NCI-H2196 (cell line): Measurements from ENCODE around the gene TUBGCP5.
"Not testable (repeated sequence)": the region's sequence is repeated elsewhere in the genome, so short reads cannot be mapped to it uniquely, and the experiment has no call there.

ENCODE experiments used
- DNase-seq: peaks from one replicate; lab custom pipeline; 2025; ENCODE audit not compliant: unreplicated experiment; lab: John Stamatoyannopoulos, UW

Gene TUBGCP5

DNA sequence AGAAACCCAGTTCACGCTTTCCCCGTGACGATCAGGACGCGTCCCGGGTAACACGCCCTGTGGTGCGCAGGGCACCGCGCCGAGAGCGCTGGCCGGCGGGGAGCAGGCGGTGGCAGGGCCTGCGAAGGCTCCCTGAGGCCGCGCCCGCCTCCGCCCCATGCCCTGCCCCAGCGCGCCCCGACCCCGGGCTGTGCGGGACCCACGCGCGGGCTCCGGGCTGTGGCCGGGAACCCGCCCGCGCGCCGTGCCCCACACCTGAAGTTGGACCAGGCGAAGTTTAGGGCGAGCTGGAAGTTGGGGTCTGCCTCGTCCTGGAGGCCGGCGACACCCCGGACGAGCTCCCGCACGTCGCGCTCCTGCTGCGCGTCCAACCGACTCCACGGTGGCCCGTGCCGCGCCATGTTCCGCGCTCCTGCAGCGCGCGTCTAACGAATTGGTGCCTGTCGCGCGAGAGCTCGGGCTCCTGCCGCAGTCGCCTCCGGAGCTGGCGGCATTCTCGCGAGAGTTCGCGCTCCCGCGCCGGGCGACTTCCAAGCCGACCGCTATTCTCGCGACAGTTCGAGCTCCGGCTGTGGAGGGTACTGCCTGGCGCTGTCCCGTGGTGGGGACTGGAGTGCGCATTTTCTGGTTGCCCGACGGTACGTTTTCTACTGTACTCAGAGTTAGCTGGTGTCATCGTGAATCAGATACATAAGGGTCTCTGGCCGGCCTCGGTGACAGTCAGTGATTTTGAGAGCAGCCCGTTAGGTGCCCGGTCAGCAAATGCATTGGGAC, at the start of gene TUBGCP5:
TUBGCP5 (minus strand) TSS at position 427 of the 774 bp plus-strand sequence; CDS start at position 401, 26 bp downstream.
- DNase-seq: peak; percentile 87

DNA sequence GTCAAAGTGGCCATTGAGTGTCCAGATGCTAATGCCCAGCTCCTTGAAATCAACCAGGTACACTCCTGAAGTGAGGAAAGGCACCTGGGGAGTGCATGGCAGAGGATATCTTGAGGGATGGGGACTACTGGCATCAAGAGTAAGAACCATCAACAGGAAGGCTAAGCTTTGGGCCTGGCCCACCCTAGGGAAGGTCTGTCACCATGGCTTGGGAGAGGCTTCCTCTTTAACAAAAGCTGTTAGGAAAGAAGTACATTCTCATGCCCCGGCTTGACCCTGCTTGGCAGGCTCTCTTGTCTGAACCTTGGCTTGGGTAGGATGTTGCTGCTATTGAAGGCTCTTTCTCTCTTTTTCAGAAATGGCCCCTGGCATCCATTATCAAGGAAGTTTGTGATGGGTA, 43.7 kb upstream of the TUBGCP5 start:
- DNase-seq: no peak

DNA sequence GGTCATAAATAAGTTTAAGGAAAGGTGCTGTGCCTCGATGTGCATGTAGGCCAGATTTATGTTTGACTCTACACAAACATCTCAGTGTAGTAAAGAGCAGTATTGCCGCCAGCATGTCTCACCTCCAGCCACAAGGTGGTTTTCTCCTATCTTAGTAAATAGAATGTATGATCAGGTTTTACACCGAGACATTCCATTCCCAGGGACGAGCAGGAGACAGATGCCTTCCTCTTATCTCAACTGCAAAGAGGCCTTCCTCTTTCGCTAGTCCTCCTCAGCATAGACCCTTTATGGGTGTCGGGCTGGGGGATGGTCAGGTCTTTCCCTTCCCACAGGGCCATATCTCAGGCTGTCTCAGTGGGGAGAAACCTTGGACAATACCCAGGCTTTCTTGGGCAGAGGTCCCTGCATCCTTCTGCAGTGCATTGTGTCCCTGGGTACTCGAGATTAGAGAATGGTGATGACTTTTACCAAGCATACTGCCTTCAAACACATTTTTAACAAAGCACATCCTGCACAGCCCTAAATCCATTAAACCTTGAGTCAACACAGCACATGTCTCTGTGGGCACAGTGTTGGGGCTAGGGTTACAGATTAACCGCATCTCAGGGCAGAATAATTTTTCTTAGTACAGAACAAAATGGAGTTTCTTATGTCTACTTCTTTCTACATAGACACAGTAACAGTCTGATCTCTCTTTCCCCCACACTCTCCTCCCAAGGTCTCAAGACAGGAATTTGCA, 42.8 kb upstream of the TUBGCP5 start:
- not testable (repeated sequence) for DNase-seq

DNA sequence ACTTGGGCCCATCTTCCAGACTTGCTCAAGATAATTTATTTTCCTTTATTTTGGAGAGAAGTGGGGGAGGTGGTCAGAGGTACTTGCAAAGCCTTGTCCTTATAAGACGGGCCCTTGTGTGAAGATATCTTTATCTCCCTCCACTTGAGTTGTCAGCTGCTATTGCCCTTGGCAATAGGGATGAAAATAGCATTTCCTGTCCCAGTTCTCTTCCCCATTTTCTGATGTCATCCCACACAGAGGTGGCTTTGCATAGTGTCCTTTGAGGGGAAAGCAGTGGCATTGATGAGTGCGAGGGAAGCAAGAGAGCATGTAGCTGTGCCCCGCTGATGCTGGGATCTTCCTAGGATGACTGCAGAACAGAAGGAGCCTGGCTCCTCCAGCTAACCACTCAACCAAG, 41.9 kb upstream of the TUBGCP5 start:
- DNase-seq: no peak

DNA sequence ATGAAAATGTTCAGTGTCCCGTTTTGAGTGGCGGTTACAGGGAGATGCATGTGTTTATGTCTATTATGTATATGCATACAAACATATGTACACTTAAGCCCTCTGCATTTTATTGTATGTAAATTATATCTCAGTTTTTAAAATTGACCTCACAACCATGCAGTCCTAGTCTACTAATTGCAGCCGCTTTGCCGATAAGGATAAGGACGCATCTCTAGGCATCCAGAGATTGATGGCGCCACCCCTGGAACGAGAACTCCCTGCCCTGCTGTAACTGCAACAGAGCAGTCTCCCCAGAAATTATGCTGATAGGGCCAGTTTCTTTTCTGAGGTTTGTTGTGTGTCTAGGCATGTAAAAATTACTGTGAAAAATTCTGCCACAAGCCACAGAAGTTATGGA, 40.4 kb upstream of the TUBGCP5 start:
- DNase-seq: no peak

DNA sequence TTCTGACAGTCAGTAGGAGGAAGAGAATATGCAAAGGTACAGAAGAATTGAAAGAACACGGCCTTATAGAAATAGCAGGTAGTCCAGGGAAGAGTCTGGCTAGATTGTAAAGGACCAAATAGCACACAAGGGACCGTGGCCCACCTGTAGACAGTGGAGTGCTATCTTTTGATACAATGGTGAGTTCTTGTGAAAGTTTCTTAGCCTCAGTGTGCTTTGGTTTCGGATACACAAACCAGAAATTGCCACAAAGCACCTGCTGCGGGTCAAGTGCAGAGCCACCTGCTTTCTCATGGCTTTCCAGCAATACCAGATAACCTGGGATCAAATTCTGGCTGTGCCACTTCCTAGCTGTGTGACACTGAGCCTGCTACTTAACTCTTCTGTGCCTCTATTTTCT, 36.6 kb upstream of the TUBGCP5 start:
- no peak for DNase-seq

DNA sequence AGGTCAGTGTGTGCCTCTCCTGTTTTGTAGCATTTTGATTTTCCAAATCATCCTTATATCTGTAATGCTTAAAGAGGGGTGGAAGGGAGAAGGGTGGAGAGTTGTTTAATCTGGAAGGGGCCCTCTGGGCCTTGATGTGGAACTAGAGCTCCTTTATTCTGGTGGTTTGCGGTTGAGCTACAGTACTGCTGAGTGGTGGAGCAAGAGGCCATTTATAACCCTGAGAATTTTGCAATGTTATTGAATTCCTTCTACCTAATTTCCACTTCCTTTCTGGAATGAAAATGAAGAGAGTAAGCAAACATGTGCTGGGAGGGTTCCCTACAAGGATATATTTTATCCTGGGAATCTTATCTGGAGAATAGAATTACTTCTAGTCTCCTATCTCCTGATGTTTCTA, 35.3 kb upstream of the TUBGCP5 start:
- no peak for DNase-seq

DNA sequence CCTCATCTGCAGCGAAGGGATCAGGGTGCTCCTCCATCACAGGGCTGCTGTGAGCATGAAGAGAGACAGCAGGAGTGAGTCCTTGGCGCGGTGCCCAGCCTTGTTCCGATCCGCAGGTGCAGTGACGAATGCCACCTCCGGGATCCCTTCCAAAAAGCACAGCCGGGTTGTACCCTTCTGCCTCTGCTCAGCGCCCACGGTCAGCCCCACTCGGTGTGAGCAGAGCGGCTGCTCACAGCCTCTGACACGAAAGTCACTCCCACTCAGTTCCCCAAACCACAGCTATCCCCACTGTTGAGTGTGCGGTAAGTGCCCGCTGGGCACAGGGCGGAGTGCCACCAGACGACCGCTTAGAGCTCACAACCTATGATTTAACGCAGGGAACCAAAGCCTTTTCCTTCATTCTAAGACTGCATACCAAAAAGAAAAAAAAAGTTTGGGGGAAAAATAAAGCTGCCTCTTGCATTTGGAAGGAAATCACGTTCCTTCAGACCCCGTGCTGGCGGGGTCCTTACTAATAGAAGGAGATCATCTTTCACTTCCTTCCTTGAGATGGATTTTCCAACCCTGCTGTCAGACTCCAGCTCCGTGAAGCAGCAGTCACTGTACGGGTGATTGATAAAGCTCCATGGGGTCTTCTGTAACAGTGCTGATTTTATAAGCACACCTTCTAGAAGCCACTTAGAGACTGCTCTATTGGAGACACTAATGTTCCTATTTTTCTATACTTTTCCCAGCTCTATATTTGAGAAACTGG, 34.7 kb upstream of the TUBGCP5 start:
- DNase-seq: peak; percentile 53

DNA sequence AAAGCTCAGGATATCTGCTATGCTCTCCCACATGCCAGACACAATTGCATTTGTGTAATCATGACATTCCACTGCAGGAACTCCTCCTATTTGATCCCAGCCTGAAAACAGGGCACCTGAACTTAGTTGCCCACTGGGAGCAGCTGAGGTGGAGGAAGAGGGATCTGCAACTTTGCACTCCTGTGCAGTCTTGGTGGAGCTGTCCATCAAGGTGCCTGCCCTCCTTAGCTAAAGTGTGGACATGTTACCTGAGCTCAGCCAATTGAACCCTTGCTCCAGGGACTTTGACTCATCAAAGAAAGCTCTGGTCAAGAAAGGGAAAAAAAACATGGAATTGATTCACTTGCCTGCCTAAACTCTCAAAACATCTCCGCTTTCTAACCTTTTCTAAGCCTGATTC, 33.3 kb upstream of the TUBGCP5 start:
- no peak for DNase-seq

DNA sequence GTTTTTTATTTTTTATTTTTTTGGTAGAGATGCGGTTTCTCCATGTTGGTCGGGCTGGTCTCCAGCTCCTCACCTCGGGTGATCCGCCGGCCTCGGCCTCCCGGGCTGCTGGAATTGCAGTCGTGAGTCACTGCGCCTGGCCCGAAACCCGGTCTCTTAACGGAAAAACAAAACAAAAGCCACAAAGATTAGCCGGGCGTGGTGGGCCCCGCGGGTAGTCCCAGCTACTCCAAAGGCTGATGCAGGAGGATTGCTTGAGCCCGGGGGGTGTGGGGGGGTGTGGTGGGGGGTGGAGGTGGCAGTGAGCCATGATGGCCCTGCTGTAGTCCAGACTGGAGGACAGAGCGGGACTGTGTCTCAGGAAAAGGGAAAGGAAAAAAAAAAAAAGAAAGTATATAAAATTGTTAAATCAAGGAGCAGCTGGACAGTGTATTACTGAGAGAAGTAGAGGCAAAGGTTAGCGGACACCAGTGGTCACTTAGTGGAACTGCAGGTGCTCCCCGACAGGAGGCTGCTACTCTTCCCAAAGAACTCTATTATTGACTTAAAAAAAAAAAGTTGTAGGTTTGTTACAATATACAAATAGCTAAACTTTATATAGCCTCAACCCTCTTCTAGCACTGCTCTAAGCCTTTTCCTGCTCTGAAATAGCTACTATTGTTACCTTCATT, 30.3 kb upstream of the TUBGCP5 start:
- DNase-seq: no peak

DNA sequence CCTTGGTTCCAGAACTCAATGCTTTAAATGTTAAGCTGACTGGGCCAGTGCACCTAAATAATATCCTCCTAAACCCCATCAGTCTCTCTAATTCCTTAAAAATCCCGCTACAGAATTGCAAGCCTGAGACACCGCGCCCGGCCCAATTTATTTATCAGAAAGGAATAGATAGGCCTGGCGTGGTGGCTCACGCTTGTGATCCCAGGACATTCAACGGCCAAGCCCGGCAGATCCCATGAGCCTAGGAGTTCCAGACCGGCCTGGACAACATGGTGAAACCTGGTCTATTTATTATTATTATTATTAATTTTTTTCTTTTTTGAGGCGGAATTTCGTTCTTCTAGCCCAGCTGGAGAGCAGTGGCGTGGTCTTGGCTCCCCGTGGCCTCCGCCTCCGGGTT, 28.0 kb upstream of the TUBGCP5 start:
- no peak for DNase-seq

DNA sequence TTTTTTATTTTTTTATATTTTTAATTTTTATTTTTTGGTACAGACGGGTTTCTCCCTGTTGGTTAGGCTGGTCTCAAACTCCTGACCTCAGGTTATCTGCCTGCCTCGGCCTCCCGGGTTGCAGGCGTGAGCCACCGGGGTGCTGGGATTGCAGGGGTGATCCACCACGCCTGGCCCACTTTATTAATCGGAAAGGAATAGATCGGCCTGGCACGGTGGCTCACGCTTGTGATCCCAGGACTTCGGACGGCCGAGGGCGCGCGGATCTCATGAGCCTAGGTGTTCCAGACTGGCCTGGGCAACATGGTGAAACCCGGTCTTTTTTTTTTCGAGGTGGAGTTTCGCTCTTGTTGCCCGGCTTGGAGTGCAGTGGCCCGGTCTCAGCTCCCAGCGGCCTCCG, 26.5 kb upstream of the TUBGCP5 start:
- DNase-seq: no peak

DNA sequence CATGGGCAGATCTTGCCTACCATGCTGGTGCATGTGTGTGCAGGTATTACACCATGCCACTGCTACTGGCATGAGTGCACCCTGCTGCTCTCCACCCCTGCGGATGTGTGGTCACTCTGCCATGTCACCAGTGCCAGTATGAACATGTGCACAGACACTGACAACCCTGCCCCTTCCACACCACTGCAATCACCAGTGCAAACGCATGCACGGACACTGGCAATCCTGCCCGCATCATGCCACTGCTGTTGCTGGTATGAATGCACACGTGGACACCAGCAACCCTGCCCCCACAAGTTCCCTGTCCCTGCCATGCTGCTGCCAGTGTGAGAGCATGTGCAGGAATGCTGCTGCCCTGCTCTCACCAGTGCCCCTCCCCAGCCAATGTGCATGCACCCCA, 24.8 kb upstream of the TUBGCP5 start:
- DNase-seq: no peak

DNA sequence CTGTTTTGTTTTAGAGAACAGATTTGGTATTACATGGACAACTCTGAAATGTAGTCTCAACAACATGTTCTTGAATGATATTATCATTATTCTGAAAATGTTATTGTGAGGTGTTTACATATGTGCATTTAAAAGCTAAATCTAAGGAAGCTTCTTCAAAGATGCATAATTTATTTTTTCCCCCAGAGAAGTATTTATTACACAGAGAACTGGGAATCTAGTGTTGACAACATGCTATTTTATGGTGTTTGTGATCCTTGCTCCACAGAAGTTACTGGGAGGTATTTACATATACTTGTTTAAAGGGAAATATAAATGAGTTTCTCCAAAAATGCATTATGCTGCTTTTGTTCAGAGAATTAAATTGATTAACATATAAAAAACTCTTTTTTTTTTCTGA, 18.3 kb upstream of the TUBGCP5 start:
- no peak for DNase-seq

DNA sequence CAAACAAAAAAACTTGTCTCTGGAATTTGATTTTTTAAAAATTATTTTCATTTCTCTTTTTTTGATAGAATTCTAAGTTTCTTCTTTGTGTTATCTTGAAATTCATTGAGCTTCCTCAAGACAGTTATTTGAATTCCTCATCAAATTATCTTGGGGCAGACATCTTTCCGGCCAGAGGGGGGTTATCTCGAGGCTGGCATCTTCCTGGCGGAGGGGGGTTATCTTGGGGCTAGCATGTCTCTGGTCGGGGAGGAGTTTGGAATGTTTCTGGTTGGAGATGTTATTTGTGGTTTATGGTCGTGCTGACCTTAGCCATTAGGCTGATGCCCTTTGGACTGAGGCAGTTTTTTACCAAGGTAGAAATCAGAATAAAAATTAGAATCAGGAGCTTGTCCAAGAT, 15.9 kb upstream of the TUBGCP5 start:
- DNase-seq: no peak

DNA sequence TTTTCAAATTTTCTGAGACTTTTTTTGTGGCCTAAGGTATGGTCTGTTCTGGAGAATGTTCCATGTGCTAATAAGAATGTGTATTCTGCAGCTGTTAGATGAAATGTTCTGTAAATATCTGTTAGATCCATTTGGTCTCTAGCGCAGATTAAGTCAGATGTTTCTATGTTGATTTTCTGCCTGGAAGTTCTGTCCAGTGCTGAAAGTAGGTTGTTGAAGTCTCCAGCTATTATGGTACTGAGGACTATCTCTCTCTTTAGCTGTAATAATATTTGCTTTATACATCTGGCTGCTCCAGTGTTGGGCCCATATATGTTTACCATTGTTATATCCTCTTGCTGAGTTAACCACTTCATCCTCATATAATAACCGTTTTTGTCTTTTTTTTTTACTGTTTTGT, 13.2 kb upstream of the TUBGCP5 start:
- no peak for DNase-seq

DNA sequence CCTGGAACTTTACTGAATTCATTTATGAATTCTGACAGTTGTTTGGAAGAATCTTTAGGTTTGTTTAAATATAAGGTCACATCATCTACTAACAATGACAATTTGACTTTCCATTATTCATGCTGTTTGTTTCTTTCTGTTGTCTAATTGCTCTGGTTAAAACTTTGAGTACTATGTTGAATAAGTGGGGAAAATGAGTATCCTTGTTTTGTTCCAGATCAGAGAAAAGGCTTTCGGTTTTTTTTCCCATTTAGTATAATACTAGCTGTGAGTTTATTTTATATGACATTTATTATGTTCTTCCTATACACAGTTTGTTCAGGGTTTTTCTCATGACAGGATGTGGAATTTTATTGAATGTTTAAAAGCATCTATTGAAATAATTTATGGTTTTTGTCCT, 11.3 kb upstream of the TUBGCP5 start:
- DNase-seq: no peak

DNA sequence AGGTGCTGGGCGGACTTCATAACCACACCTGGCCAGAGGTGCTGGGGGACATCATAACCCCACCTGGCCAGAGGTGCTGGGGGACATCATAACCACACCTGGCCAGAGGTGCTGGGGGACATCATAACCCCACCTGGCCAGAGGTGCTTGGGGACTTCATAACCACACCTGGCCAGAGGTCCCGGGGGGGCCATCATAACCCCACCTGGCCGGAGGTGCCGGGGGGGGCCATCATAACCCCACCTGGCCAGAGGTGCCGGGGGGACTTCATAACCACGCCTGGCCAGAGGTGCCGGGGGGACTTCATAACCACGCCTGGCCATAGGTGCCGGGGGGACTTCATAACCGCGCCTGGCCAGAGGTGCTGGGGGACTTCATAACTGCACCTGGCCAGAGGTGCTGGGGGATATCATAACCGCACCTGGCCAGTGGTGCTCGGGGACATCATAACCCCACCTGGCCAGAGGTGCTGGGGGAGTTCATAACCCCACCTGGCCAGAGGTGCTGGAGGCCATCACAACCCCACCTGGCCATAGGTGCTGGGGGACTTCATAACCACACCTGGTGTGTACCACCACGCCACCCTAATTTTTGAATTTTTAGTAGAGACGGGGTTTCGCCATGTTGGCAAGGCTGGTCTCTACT, 10.7 kb upstream of the TUBGCP5 start:
- no peak for DNase-seq

DNA sequence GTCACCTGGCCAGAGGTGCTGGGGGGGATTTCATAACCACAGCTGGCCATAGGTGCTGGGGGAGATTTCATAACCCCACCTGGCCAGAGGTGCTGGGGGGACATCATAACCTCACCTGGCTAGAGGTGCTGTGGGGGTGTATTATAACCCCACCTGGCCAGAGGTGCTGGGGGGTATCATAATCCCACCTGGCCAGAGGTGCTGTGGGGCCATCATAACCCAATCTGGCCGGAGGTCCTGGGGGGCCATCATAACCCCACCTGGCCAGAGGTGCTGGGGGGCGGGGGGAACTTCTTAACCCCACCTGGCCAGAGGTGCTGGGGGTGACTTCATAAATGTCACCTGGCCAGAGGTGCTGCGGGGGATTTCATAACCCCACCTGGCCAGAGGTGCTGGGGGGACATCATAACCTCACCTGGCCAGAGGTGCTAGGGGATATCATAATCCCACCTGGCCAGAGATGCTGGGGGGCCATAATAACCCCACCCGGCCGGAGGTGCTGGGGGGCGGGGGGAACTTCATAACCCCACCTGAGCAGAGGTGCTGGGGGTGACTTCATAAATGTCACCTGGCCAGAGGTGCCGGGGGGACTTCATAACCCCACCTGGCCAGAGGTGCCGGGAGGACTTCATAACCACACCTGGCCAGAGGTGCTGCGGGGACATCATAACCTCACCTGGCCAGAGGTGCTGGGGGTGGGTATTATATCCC, 9.4 kb upstream of the TUBGCP5 start:
- not testable (repeated sequence) for DNase-seq

DNA sequence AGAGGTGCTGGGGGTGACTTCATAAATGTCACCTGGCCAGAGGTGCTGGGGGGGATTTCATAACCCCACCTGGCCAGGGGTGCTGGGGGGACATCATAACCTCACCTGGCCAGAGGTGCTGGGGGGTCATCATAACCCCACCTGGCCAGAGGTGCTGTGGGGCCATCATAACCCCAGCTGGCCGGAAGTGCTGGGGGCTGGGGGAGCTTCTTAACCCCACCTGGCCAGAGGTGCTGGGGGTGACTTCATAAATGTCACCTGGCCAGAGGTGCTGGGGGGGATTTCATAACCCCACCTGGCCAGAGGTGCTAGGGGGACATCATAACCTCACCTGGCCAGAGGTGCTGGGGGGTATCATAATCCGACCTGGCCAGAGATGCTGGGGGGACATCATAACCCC, 4.6 kb upstream of the TUBGCP5 start:
- not testable (repeated sequence) for DNase-seq
